Thoracic aorta (tissue), 2 donors: Measurements from ENCODE around the gene SNX27. TPM values are rescaled to one million over a fixed set of nuclear protein-coding genes. Genes with fewer than 3 reads are reported as not detected.

ENCODE experiments used
- ATAC-seq: fragments of 150-250 bp; one replicate; pipeline ENCODE4 v1.8.0; 2017; ENCODE audit warnings: low read depth; ENCODE audit not compliant: insufficient number of reproducible peaks, low FRiP score
- DNase-seq: peaks from one replicate; pipeline ENCODE4 v3.0.0-alpha.2; 2020; ENCODE audit warnings: low spot score
- H3K27ac ChIP-seq, 2 donors: fragments of 200-600 bp; sonication (generic); 1 replicate in 1 of 2; 2 replicates in 1 of 2; pipeline ENCODE4 v1.5.1; 2016; ENCODE audit warnings: mild to moderate bottlenecking in 2 of 2, moderate library complexity in 2 of 2
- H3K27me3 ChIP-seq: fragments of 200-600 bp; sonication (generic); replicated peaks from 2 replicates; pipeline ENCODE4 v1.6.0; 2016; ENCODE audit warnings: mild to moderate bottlenecking; ENCODE audit not compliant: insufficient read depth
- H3K36me3 ChIP-seq: fragments of 200-600 bp; sonication (generic); one replicate; pipeline ENCODE4 v1.5.1; 2016
- H3K4me1 ChIP-seq, 2 donors: fragments of 200-600 bp; sonication (generic); 1 replicate in 1 of 2; 2 replicates in 1 of 2; pipeline versions ENCODE4 v1.5.1 to v1.6.0; 2016; ENCODE audit warnings: low read depth in 2 of 2, mild to moderate bottlenecking in 1 of 2; ENCODE audit not compliant: control insufficient read depth in 1 of 2
- H3K4me3 ChIP-seq: fragments of 200-600 bp; sonication (generic); 2 replicates; pipeline ENCODE4 v1.5.1; 2016; ENCODE audit warnings: mild to moderate bottlenecking
- H3K9me3 ChIP-seq: fragments of 200-600 bp; sonication (generic); 2 replicates; pipeline ENCODE4 v1.5.1; 2016
- total RNA-seq, 2 donors: library from RNA; depleted of rRNA; stranded (reverse); fragments of >200 nt; gene quantifications; one replicate each; pipeline versions ENCODE4 v1.1.0 to v1.2.3, GENCODE V29; 2016
- TF ChIP-seq, protein P1 (sequence below): fragments of 200-600 bp; sonication (generic); IDR thresholded peaks from one replicate; pipeline ENCODE4 v1.5.1; 2019; ENCODE audit warnings: antibody characterized with exemption

Gene SNX27
- total RNA-seq, 2 donors from 2014 or later = 25.6 to 46.7 TPM

GRCh38 chr1:151718011-151718431 is 106.2 kb downstream of the SNX27 start:
- no peak overlapping the region for H3K27ac ChIP-seq
- peaks cover 8 to 35% of the 10 kb centered on the region in 2 donors for H3K4me1 ChIP-seq
- no peaks in the 10 kb centered on the region for H3K9me3 ChIP-seq
- no peak overlapping the region for H3K4me3 ChIP-seq
- ATAC-seq (no peak), DNase-seq (no peak)
- H3K36me3 ChIP-seq = no peaks in the 10 kb centered on the region
- no peaks in the 10 kb centered on the region for H3K27me3 ChIP-seq
- TF ChIP-seq, protein P1, sequence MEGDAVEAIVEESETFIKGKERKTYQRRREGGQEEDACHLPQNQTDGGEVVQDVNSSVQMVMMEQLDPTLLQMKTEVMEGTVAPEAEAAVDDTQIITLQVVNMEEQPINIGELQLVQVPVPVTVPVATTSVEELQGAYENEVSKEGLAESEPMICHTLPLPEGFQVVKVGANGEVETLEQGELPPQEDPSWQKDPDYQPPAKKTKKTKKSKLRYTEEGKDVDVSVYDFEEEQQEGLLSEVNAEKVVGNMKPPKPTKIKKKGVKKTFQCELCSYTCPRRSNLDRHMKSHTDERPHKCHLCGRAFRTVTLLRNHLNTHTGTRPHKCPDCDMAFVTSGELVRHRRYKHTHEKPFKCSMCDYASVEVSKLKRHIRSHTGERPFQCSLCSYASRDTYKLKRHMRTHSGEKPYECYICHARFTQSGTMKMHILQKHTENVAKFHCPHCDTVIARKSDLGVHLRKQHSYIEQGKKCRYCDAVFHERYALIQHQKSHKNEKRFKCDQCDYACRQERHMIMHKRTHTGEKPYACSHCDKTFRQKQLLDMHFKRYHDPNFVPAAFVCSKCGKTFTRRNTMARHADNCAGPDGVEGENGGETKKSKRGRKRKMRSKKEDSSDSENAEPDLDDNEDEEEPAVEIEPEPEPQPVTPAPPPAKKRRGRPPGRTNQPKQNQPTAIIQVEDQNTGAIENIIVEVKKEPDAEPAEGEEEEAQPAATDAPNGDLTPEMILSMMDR = no peak

DNA sequence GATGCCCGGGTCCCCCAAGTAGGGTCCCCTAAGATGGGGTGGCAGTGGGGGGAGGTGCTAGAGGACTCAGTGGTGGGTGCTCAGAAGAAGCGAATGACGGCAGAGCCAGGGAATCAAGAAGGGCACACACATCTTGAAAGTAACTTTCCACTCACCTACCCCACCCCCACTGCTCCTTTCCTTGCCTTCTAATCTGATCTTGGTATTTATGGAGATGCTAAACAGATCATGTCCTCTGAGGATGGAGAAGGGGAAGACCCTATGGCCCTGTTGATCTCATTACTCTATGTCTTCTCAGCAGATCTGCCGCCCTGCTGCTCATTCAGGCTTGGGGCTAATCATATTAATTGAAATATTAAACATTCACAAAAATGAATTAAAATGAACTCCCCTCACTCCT is 106.8 kb downstream of the SNX27 start:
- TF ChIP-seq, protein P1 = no peak
- Histone ChIP-seq H3K27ac (no peak overlapping the region), H3K9me3 (no peaks in the 10 kb centered on the region), H3K27me3 (no peaks in the 10 kb centered on the region), H3K4me1 (peaks cover 8 to 35% of the 10 kb centered on the region in 2 donors), H3K4me3 (no peak overlapping the region), H3K36me3 (no peaks in the 10 kb centered on the region)
- DNase-seq = no peak
- no peak for ATAC-seq

GRCh38 chr1:151720125-151720524 is 108.3 kb downstream of the SNX27 start:
- DNase-seq = no peak
- Histone ChIP-seq H3K27ac (peak overlapping the region in 1 of 2 donors; percentile 62), H3K36me3 (no peaks in the 10 kb centered on the region), H3K4me3 (peak overlapping the region; percentile 78), H3K27me3 (no peaks in the 10 kb centered on the region), H3K9me3 (no peaks in the 10 kb centered on the region), H3K4me1 (peaks cover 8 to 35% of the 10 kb centered on the region in 2 donors)
- TF ChIP-seq, protein P1 = no peak
- ATAC-seq = no peak

DNA sequence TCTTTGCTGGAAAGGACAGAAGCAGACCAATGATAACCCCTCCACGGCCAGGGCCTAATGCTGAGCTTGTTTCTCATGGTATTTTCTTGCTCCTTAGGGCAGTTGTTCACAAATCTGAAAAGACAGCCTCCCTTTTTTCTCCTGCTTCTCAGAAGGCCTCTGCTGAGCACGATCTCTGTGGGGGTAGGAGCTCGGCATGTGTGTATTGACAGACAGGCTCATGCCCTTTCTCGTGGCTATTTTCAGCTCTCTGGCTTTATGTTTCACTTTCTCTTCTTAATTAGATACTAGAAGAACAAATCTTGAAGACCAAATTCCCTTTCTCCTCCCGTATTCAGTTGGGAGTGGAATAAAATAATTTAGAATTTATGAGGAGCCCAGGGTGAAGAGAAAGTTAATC is 108.7 kb downstream of the SNX27 start:
- no peaks in the 10 kb centered on the region for H3K27me3 ChIP-seq
- peak overlapping the region; percentile 62 to 67 for H3K27ac ChIP-seq
- peak overlapping the region; percentile 78 for H3K4me3 ChIP-seq
- H3K36me3 ChIP-seq = no peaks in the 10 kb centered on the region
- H3K4me1 ChIP-seq = peaks cover 8 to 35% of the 10 kb centered on the region in 2 donors
- DNase-seq (no peak), ATAC-seq (no peak)
- H3K9me3 ChIP-seq = no peaks in the 10 kb centered on the region
- TF ChIP-seq, protein P1 = no peak

GRCh38 chr1:151720974-151721787 is 109.3 kb downstream of the SNX27 start, which contains the start of gene RIIAD1:
Gene RIIAD1 (plus strand): TSS chr1:151721522. CDS start chr1:151721537, 15 bp downstream.
- DNase-seq = no peak
- TF ChIP-seq, protein P1 = no peak
- ATAC-seq = no peak
- no peaks in the 10 kb centered on the region for H3K27me3 ChIP-seq
- no peaks in the 10 kb centered on the region for H3K36me3 ChIP-seq
- peak within 1 kb of the TSS; percentile 78 for H3K4me3 ChIP-seq
- no peaks in the 10 kb centered on the region for H3K9me3 ChIP-seq
- peak within 1 kb of the TSS; percentile 62 to 67 for H3K27ac ChIP-seq
- peaks cover 8 to 35% of the 10 kb centered on the region in 2 donors for H3K4me1 ChIP-seq
